Endothelial cell of umbilical vein (primary cell): Measurements from ENCODE around the gene SGCG.

Experiments
- JUN ChIP-seq: IDR thresholded peaks from 2 replicates; pipeline ENCODE4 v1.6.1; 2011; ENCODE audit warnings: borderline replicate concordance, low read depth; ENCODE audit not compliant: insufficient read length, insufficient read depth
- MYC ChIP-seq: IDR thresholded peaks from one replicate; pipeline ENCODE4 v1.6.1; 2011; ENCODE audit warnings: mild to moderate bottlenecking, low read depth, low read length
- POLR2A ChIP-seq: IDR thresholded peaks from 2 replicates; pipeline ENCODE4 v1.6.1; 2012; ENCODE audit warnings: low read depth, mild to moderate bottlenecking, control low read depth, low read length
- TF ChIP-seq, protein P1 (sequence below), 2 donors: IDR thresholded peaks; 1 replicate in 1 of 2; 2 replicates in 1 of 2; pipeline ENCODE4 v1.5.1; 2011; ENCODE audit warnings: low read length in 2 of 2, mild to moderate bottlenecking in 2 of 2, moderate library complexity in 2 of 2, control low read depth in 1 of 2, inconsistent platforms in 1 of 2, low read depth in 1 of 2; ENCODE audit not compliant: insufficient read depth in 1 of 2; ENCODE audit errors: extremely low read depth in 1 of 2

DNA sequence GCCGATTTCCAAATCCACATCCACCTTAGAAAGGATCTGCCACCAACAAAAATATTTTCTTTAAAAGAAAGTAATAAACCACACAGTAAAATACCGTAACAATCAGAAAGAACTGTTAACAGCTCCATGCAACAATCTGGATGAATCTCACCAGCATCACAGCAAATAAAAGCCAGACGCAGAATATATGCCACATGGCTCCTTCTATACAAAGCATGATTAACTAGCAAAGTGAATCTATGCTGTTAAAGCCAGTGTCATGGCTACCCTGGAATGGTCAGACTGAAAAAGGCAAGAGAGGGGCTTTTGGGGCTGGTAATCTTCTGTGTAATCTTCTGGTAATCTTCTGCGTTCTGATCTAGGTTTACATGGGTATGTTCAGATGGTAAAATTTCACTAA, 171.4 kb downstream of the SGCG start:
- TF ChIP-seq, protein P1, sequence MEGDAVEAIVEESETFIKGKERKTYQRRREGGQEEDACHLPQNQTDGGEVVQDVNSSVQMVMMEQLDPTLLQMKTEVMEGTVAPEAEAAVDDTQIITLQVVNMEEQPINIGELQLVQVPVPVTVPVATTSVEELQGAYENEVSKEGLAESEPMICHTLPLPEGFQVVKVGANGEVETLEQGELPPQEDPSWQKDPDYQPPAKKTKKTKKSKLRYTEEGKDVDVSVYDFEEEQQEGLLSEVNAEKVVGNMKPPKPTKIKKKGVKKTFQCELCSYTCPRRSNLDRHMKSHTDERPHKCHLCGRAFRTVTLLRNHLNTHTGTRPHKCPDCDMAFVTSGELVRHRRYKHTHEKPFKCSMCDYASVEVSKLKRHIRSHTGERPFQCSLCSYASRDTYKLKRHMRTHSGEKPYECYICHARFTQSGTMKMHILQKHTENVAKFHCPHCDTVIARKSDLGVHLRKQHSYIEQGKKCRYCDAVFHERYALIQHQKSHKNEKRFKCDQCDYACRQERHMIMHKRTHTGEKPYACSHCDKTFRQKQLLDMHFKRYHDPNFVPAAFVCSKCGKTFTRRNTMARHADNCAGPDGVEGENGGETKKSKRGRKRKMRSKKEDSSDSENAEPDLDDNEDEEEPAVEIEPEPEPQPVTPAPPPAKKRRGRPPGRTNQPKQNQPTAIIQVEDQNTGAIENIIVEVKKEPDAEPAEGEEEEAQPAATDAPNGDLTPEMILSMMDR (IDR thresholded peaks at IDR 0.05; ENCODE audit: extremely low read depth in 1 of 2, insufficient read depth in 1 of 2, low read depth in 1 of 2, low read length in 2 of 2) = no peak
- TF ChIP-seq POLR2A (no peak), JUN (no peak), MYC (no peak)
